Body of pancreas (tissue), 4 donors: ENCODE measurements around the gene CALHM2.

Experiments
- POLR2A ChIP-seq, 3 donors: fragments of 450-650 bp; IDR thresholded peaks; one replicate each; pipeline ENCODE4 v1.6.1; 2016; ENCODE audit warnings: antibody characterized with exemption in 3 of 3, mild to moderate bottlenecking in 2 of 3
- TF ChIP-seq, protein P1 (sequence below), 7 experiments: fragments of 450-650 bp in 4 of 7; fragments of 200-600 bp in 3 of 7; sonication (generic) in 3 of 7; IDR thresholded peaks; one replicate each; pipeline ENCODE4 v1.5.1; 2016 to 2019; ENCODE audit warnings: antibody characterized with exemption in 7 of 7

DNA sequence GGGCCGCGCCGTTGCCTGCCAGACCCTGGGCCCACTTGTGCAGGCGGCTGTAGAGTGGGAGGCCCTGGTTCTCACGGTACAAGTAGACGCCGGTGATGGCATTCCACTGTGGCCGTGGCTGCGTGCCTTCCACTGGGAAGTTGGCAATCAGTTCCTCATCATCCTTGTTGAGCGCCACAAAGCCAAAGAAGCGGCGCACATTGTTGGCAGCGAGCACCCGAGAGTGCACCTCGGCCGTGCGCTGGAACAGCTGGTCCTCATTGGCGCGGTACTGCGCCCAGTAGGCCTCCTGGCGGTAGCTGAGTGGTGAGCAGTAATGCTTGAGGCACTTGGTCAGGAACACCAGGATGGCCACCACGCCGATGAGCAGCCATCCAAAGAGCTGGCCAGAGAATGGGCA, 5.0 kb downstream of the CALHM2 start:
- TF ChIP-seq, protein P1, sequence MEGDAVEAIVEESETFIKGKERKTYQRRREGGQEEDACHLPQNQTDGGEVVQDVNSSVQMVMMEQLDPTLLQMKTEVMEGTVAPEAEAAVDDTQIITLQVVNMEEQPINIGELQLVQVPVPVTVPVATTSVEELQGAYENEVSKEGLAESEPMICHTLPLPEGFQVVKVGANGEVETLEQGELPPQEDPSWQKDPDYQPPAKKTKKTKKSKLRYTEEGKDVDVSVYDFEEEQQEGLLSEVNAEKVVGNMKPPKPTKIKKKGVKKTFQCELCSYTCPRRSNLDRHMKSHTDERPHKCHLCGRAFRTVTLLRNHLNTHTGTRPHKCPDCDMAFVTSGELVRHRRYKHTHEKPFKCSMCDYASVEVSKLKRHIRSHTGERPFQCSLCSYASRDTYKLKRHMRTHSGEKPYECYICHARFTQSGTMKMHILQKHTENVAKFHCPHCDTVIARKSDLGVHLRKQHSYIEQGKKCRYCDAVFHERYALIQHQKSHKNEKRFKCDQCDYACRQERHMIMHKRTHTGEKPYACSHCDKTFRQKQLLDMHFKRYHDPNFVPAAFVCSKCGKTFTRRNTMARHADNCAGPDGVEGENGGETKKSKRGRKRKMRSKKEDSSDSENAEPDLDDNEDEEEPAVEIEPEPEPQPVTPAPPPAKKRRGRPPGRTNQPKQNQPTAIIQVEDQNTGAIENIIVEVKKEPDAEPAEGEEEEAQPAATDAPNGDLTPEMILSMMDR (IDR thresholded peaks at IDR 0.05): no peak
- no peak for TF ChIP-seq POLR2A (IDR thresholded peaks at IDR 0.05)
